ENCODE results near the gene TEX11.
"Not testable (repeated sequence)": the region's sequence is repeated elsewhere in the genome, so short reads cannot be mapped to it uniquely, and the experiment has no call there.

- TF ChIP-seq CTCF, POLR2A (IDR thresholded peaks at IDR 0.05): not testable (repeated sequence)
Observed at GRCh38 chrX:70657546-70657945, 251.0 kb downstream of the TEX11 start.

All from stomach (tissue), 4 donors.